ENCODE data around the gene ZPBP.
A peak's percentile ranks its signal among the peaks of the same experiment; 100 is the strongest.
"Not testable (repeated sequence)": the region's sequence is repeated elsewhere in the genome, so short reads cannot be mapped to it uniquely, and the experiment has no call there.

Gene ZPBP

GRCh38 chr7:50092579-50093491 lies at the start of gene ZPBP:
Gene ZPBP (minus strand): TSS chr7:50093246. CDS start chr7:50093194, 52 bp downstream.
- no peak for DNase-seq

GRCh38 chr7:50142425-50143017 lies 49.5 kb upstream of the ZPBP start:
- no peak for DNase-seq

- no peak for DNase-seq
These were observed 48.8 kb upstream of the ZPBP start for GRCh38 chr7:50141854-50142253.

GRCh38 chr7:50141131-50141530 lies 48.1 kb upstream of the ZPBP start:
- DNase-seq = no peak

GRCh38 chr7:50140688-50141087 lies 47.6 kb upstream of the ZPBP start:
- no peak for DNase-seq

- DNase-seq = no peak
These were observed 45.1 kb upstream of the ZPBP start for GRCh38 chr7:50138101-50138500.

GRCh38 chr7:50125766-50126165 lies 32.7 kb upstream of the ZPBP start:
- DNase-seq = no peak

GRCh38 chr7:50121286-50121685 lies 28.2 kb upstream of the ZPBP start:
- no peak for DNase-seq

- peak; percentile 12 for DNase-seq
These were observed 27.0 kb upstream of the ZPBP start for GRCh38 chr7:50119815-50120637.

GRCh38 chr7:50112250-50112649 lies 19.2 kb upstream of the ZPBP start:
- no peak for DNase-seq

- no peak for DNase-seq
These were observed 8.8 kb upstream of the ZPBP start for GRCh38 chr7:50101873-50102272.

GRCh38 chr7:50095634-50096033 lies 2.6 kb upstream of the ZPBP start:
- DNase-seq = no peak

- no peak for DNase-seq
These were observed 4.5 kb downstream of the ZPBP start for GRCh38 chr7:50088463-50089129.

- DNase-seq = no peak
These were observed 7.7 kb downstream of the ZPBP start for GRCh38 chr7:50085344-50085743.

- DNase-seq = no peak
These were observed 20.0 kb downstream of the ZPBP start for GRCh38 chr7:50073093-50073492.

- DNase-seq = no peak
These were observed 23.4 kb downstream of the ZPBP start for GRCh38 chr7:50069613-50070012.

- no peak for DNase-seq
These were observed 24.0 kb downstream of the ZPBP start for GRCh38 chr7:50068850-50069551.

- DNase-seq = no peak
These were observed 25.0 kb downstream of the ZPBP start for GRCh38 chr7:50068026-50068425.

- no peak for DNase-seq
These were observed 30.1 kb downstream of the ZPBP start for GRCh38 chr7:50062951-50063350.

- no peak for DNase-seq
These were observed 36.9 kb downstream of the ZPBP start for GRCh38 chr7:50056131-50056530.

- no peak for DNase-seq
These were observed 45.3 kb downstream of the ZPBP start for GRCh38 chr7:50047716-50048115.

GRCh38 chr7:50041165-50041564 lies 51.9 kb downstream of the ZPBP start:
- DNase-seq = not testable (repeated sequence)
